ENCODE data around the gene CIAO2B. TPM values are rescaled to one million over a fixed set of nuclear protein-coding genes. Genes with fewer than 3 reads are reported as not detected.
A peak's percentile ranks its signal among the peaks of the same experiment; 100 is the strongest.
"Not testable (repeated sequence)": the region's sequence is repeated elsewhere in the genome, so short reads cannot be mapped to it uniquely, and the experiment has no call there.

Gene CIAO2B
- total RNA-seq, 2 experiments from 2014 or later, result 115 to 126 TPM

DNA sequence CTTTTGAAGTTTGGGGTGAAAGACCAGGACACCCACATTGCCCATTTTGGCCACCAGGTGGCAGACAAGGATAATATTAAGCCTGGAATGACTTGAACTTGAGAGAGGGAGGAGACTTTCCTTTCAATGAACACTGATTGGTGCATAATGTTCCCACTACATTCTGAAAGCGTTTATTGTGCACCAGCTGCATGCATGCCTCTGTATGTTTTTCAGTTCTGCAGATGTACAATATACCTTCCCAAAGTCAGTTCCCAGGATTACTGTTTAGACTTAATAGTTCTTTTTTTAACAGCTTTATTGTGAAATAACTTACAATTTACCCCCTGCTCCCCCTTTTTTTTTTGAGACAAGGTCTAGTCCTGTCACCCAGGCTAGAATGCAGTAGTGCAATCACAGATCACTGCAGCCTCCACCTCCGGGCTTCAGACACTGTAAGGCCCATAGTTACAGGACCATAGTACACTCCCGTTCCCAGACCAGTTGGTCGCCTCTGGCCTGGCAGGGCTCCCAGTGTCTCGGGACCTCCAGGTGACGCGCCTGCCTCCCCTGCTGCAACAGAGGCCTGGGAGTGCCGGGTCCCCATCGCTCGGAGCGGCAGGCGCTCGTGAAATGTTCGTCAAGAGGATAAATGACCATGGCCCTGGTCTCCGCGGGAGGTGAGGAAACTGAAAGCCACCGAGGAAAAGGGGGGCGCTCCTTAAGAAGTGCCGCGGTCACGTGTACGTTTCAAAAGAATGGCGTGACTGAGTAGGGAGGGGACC lies 13.3 kb upstream of the CIAO2B start:
- H3K27me3 Mint-ChIP-seq (ENCODE audit: low read depth), result peaks cover 36% of the 10 kb centered on the region
- peaks cover 23% of the 10 kb centered on the region for H3K4me1 Mint-ChIP-seq (ENCODE audit: low read depth)
- peaks cover 12% of the 10 kb centered on the region for H3K36me3 Mint-ChIP-seq (ENCODE audit: low read depth)
- peak; percentile 90 for ATAC-seq
- H3K9me3 Mint-ChIP-seq (ENCODE audit: insufficient read depth), result peaks cover 7% of the 10 kb centered on the region
- H3K27ac Mint-ChIP-seq, result no peak overlapping the region
- peak; percentile 91 for DNase-seq
- ChIA-PET POLR2A (interaction anchor here (0.5 kb wide), 1 partner anchor 245 kb away, joined by 4 read pairs; no protein-coding TSS in a partner anchor), CTCF (interaction anchor here (0.7 to 2.1 kb wide), 16 partner anchors 11 to 297 kb away, joined by 3 to 10 read pairs (median 4); partner anchors contain the start of gene CES3)
- H3K4me3 Mint-ChIP-seq, result peak overlapping the region; percentile 81

DNA sequence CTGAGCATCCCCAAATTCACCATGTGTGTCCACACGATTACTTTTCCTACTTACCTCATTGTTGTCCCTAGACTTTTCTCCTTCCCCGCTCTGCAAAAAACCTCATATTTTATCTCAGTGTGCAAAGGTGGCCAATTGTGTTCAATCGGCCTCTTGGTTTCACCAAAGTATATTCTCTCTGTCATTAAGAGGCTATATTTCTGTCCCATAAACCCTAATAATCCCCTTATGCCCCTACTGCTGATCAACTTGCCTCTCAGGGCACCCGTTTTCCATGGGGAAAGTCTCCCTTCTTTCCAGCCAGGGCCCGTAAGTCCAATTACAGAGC lies 12.7 kb upstream of the CIAO2B start:
- Mint-ChIP-seq H3K27ac (no peak overlapping the region), H3K27me3 (ENCODE audit: low read depth) (peaks cover 35% of the 10 kb centered on the region), H3K9me3 (ENCODE audit: insufficient read depth) (peaks cover 7% of the 10 kb centered on the region), H3K4me1 (ENCODE audit: low read depth) (peaks cover 23% of the 10 kb centered on the region), H3K4me3 (peak overlapping the region; percentile 81), H3K36me3 (ENCODE audit: low read depth) (peaks cover 16% of the 10 kb centered on the region)
- ChIA-PET CTCF (interaction anchor here (0.9 to 2.1 kb wide), 13 partner anchors 12 to 214 kb away, joined by 3 to 10 read pairs (median 4); partner anchors contain the start of gene CES3), POLR2A (no interaction called here)
- ATAC-seq, result no peak
- DNase-seq, result no peak

DNA sequence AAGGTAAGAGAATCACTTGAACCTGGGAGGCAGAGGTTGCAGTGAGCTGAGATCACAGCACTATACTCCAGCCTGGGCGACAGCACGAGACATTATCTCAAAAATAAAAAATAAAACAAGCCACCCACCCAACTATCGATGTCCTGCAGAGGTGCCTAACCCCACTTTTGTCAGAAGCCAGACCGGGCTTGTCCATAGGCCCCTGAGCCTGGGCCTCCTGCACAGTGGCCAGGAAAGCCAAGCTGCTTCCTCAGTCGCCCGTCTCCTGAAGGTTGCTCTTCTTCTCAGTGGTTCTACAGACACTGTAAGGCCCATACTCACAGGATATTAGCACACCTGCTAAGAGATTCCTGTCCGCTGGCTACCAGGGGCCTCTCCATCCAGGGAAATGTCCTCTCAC lies 12.3 kb upstream of the CIAO2B start:
- ChIA-PET POLR2A (no interaction called here), CTCF (interaction anchor here (0.9 to 2.1 kb wide), 3 partner anchors 15 to 209 kb away, joined by 3 to 10 read pairs (median 10); partner anchors contain the start of gene CES3)
- Mint-ChIP-seq H3K27ac (no peak overlapping the region), H3K36me3 (ENCODE audit: low read depth) (peaks cover 19% of the 10 kb centered on the region), H3K4me3 (no peak overlapping the region), H3K27me3 (ENCODE audit: low read depth) (peaks cover 31% of the 10 kb centered on the region), H3K4me1 (ENCODE audit: low read depth) (peaks cover 23% of the 10 kb centered on the region), H3K9me3 (ENCODE audit: insufficient read depth) (peaks cover 4% of the 10 kb centered on the region)
- DNase-seq (no peak), ATAC-seq (no peak)

DNA sequence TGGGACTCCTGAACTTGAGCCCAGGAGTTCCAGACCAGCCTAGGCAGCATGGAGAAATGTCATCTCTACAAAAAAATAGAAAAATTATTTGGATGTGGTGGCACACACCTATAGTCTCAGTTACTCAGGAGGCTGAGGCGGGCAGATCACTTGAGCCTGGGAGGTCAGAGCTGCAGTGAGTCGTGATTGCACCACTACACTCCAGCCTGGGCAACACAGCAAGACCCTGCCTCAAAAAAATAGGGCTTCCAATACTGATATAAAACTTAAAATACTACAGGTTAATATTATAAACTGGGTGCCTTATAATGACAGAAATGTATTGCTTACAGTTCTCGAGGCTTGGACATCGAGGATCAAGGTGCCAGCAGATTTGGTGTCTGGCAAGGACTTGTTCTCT lies 11.7 kb upstream of the CIAO2B start:
- H3K9me3 Mint-ChIP-seq (ENCODE audit: insufficient read depth), result no peaks in the 10 kb centered on the region
- peaks cover 25% of the 10 kb centered on the region for H3K27me3 Mint-ChIP-seq (ENCODE audit: low read depth)
- no peak overlapping the region for H3K4me3 Mint-ChIP-seq
- H3K27ac Mint-ChIP-seq, result no peak overlapping the region
- ChIA-PET POLR2A (no interaction called here), CTCF (interaction anchor here (1.4 to 2.1 kb wide), 2 partner anchors 8 to 209 kb away, joined by 7 to 10 read pairs; no protein-coding TSS in a partner anchor)
- no peak for DNase-seq
- H3K4me1 Mint-ChIP-seq (ENCODE audit: low read depth), result peaks cover 23% of the 10 kb centered on the region
- H3K36me3 Mint-ChIP-seq (ENCODE audit: low read depth), result peaks cover 23% of the 10 kb centered on the region
- no peak for ATAC-seq

DNA sequence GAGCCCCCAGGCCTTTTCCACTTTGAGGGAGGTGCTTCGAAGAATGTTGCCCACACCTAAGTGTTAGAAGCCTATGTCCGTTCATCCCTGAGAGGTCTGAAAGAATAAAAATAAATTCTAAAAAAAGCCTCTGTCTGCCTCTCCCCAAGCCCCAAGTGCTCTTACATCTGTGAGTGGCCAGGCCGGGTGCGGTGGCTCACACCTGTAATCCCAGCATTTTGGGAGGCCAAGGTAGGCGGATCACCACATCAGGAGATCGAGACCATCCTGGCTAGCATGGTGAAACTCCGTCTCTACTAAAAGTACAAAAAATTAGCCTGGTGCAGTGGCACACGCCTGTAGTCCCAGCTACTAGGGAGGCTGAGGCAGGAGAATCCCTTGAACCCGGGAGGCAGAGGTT lies 10.8 kb upstream of the CIAO2B start:
- not testable (repeated sequence) for DNase-seq; H3K27ac Mint-ChIP-seq; H3K9me3 Mint-ChIP-seq (ENCODE audit: insufficient read depth); H3K4me3 Mint-ChIP-seq; ATAC-seq
- H3K36me3 Mint-ChIP-seq (ENCODE audit: low read depth), result peaks cover 20% of the 10 kb centered on the region
- peaks cover 20% of the 10 kb centered on the region for H3K27me3 Mint-ChIP-seq (ENCODE audit: low read depth)
- ChIA-PET POLR2A (interaction anchor here (1.8 kb wide), 1 partner anchor 11 kb away, joined by 8 read pairs; the partner anchor contains the start of gene CIAO2B), CTCF (interaction anchor here (0.6 to 1.7 kb wide), 3 partner anchors 9 to 240 kb away, joined by 3 to 7 read pairs (median 5); no protein-coding TSS in a partner anchor)
- peaks cover 19% of the 10 kb centered on the region for H3K4me1 Mint-ChIP-seq (ENCODE audit: low read depth)

DNA sequence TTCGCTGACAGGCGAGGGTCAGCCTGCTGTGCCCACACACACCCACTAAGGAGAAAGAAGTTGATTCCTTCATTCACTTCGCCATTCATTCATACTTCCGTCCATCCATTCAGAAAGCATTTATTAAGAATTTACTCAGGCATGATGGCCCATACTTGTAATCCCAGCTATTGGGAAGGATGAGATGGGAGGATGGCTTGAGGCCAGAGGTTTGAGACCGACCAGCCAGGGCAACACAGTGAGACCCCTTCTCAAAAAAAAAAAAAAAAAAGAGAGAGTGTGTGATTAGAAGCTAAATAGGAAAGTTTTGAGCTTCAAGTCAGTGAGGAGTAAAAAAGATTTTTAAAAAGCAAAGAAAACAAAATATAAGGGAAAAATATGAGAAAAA lies 9.8 kb upstream of the CIAO2B start:
- CTCF ChIA-PET, result interaction anchor here (0.9 to 1.7 kb wide), 4 partner anchors 10 to 241 kb away, joined by 3 to 5 read pairs (median 4); partner anchors contain the start of gene CIAO2B
- H3K27ac Mint-ChIP-seq, result no peak overlapping the region

DNA sequence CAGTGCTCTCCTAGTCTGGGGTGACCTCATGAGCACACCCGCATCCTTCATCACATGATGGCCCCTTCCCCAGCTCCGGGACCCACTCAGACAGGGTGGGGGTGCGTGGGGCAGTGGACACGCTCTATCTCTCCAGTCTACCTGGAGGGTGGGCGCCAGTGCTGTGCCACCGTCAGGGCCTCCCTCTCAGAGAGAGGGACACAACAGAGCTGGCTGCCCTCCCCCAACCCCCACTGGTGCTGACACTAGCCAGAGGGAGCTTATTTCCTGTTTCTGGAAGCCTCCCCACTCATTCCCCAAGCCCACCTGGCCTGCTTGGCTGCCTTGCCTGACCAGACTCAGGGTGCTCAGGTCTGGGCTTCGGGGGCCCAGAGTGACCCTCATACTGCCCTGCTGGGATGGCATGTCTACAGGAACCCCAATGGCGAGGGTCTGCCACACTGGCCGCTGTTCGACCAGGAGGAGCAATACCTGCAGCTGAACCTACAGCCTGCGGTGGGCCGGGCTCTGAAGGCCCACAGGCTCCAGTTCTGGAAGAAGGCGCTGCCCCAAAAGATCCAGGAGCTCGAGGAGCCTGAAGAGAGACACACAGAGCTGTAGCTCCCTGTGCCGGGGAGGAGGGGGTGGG lies 9.3 kb upstream of the CIAO2B start:
- no peaks in the 10 kb centered on the region for H3K9me3 Mint-ChIP-seq (ENCODE audit: insufficient read depth)
- ChIA-PET CTCF (interaction anchor here (0.9 to 1.7 kb wide), 4 partner anchors 9 to 242 kb away, joined by 3 to 5 read pairs (median 4); partner anchors contain the start of gene CIAO2B), POLR2A (interaction anchor here (1.8 kb wide), 1 partner anchor 9 kb away, joined by 8 read pairs; the partner anchor contains the start of gene CIAO2B)
- H3K27me3 Mint-ChIP-seq (ENCODE audit: low read depth), result peaks cover 6% of the 10 kb centered on the region
- H3K4me3 Mint-ChIP-seq, result no peak overlapping the region
- ATAC-seq, result no peak
- H3K27ac Mint-ChIP-seq, result no peak overlapping the region
- H3K36me3 Mint-ChIP-seq (ENCODE audit: low read depth), result peaks cover 20% of the 10 kb centered on the region
- peaks cover 15% of the 10 kb centered on the region for H3K4me1 Mint-ChIP-seq (ENCODE audit: low read depth)
- DNase-seq, result no peak

More for the DNA sequence above, 9.8 kb upstream of the CIAO2B start:
- H3K4me1 Mint-ChIP-seq (ENCODE audit: low read depth), result peaks cover 17% of the 10 kb centered on the region
- no peak overlapping the region for H3K4me3 Mint-ChIP-seq
- H3K9me3 Mint-ChIP-seq (ENCODE audit: insufficient read depth), result no peaks in the 10 kb centered on the region
- DNase-seq, result no peak
- peaks cover 11% of the 10 kb centered on the region for H3K27me3 Mint-ChIP-seq (ENCODE audit: low read depth)
- POLR2A ChIA-PET, result interaction anchor here (1.8 kb wide), 1 partner anchor 10 kb away, joined by 8 read pairs; the partner anchor contains the start of gene CIAO2B
- ATAC-seq, result no peak
- H3K36me3 Mint-ChIP-seq (ENCODE audit: low read depth), result peaks cover 20% of the 10 kb centered on the region

DNA sequence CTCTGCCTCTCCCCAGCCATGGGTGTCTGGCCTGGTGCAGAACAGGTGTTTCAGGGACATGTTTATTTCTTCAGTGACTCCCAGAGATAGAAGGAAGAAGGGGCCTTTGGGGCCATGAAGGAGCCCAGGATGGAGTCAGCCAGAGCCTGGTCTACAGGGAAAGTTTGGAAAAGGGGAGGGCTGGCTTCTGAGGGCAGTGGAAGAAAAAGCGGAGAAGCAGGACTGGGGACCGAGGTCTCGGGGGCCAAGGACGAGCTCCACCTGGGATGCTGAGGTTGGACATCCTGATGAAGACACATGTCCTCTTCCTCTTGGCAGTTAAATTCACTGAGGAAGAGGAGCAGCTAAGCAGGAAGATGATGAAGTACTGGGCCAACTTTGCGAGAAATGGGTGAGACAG lies 8.8 kb upstream of the CIAO2B start:
- ATAC-seq, result no peak
- H3K4me3 Mint-ChIP-seq, result no peak overlapping the region
- H3K4me1 Mint-ChIP-seq (ENCODE audit: low read depth), result peaks cover 9% of the 10 kb centered on the region
- no peaks in the 10 kb centered on the region for H3K27me3 Mint-ChIP-seq (ENCODE audit: low read depth)
- ChIA-PET CTCF (interaction anchor here (1.5 kb wide), 1 partner anchor 212 kb away, joined by 4 read pairs; no protein-coding TSS in a partner anchor), POLR2A (no interaction called here)
- H3K9me3 Mint-ChIP-seq (ENCODE audit: insufficient read depth), result no peaks in the 10 kb centered on the region
- DNase-seq, result no peak
- H3K27ac Mint-ChIP-seq, result peak overlapping the region; percentile 11
- H3K36me3 Mint-ChIP-seq (ENCODE audit: low read depth), result peaks cover 20% of the 10 kb centered on the region

DNA sequence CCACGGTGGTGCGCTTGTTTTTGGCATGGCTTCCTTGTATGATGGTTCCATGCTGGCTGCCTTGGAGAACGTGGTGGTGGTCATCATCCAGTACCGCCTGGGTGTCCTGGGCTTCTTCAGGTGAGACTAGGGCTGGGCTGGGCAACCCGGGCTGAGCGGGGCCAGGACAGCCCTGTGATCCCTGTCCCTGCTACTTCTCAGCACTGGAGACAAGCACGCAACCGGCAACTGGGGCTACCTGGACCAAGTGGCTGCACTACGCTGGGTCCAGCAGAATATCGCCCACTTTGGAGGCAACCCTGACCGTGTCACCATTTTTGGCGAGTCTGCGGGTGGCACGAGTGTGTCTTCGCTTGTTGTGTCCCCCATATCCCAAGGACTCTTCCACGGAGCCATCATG lies 6.0 kb upstream of the CIAO2B start:
- ATAC-seq (no peak), DNase-seq (no peak)
- Mint-ChIP-seq H3K27me3 (ENCODE audit: low read depth) (no peaks in the 10 kb centered on the region), H3K27ac (no peak overlapping the region), H3K4me3 (no peak overlapping the region), H3K4me1 (ENCODE audit: low read depth) (peaks cover 23% of the 10 kb centered on the region), H3K36me3 (ENCODE audit: low read depth) (peaks cover 30% of the 10 kb centered on the region), H3K9me3 (ENCODE audit: insufficient read depth) (no peaks in the 10 kb centered on the region)
- POLR2A ChIA-PET, result no interaction called here
- CTCF ChIA-PET, result no interaction called here

DNA sequence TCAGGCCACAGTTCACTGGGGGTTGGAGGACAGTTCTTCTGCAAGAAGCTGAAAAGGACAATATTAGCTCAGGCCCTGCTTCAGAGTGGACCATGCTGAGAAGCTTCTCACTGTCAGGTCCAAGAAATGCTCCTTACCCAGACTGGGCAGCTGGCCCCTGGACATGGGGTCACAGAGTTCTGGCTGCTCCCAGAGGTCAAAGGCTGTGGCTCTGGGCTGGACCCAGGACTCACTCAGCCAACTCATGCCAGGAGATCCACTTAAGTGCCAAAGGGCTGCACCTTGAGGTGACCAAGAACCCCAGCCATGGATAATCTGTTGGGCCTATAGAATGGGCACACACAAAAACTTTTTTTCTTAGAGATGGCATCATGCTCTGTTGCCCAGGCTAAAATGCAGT lies 5.2 kb upstream of the CIAO2B start:
- H3K4me1 Mint-ChIP-seq (ENCODE audit: low read depth), result peaks cover 26% of the 10 kb centered on the region

DNA sequence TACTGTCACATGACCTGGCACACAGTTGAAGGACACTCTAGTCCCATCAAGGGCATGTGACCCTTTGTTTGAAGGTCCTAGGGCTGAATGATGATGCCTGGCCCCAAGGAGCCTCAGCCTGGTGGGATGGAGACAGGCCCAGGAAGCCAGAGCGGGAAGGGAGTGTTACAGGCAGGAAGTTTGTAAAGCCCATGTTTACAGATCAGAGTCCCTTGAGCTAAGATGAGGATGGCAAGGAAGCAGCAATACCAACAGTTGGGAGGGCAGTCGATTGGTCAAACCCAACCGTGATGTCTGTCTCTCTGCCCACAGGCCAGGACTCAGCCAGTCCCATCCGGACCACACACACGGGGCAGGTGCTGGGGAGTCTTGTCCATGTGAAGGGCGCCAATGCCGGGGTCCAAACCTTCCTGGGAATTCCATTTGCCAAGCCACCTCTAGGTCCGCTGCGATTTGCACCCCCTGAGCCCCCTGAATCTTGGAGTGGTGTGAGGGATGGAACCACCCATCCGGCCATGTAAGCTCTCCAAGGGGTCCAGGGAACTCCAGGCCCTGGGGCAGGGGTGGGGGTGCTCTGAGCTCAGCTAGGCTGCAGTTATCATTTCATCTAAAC lies 3.6 kb upstream of the CIAO2B start:
- CTCF ChIA-PET, result interaction anchor here (1.0 to 1.3 kb wide), 4 partner anchors 9 to 199 kb away, joined by 3 to 4 read pairs (median 3); no protein-coding TSS in a partner anchor
- Mint-ChIP-seq H3K4me3 (no peak overlapping the region), H3K9me3 (ENCODE audit: insufficient read depth) (no peaks in the 10 kb centered on the region), H3K27ac (peak overlapping the region; percentile 23), H3K4me1 (ENCODE audit: low read depth) (peaks cover 40% of the 10 kb centered on the region), H3K27me3 (ENCODE audit: low read depth) (no peaks in the 10 kb centered on the region), H3K36me3 (ENCODE audit: low read depth) (peaks cover 44% of the 10 kb centered on the region)
- POLR2A ChIA-PET, result interaction anchor here (0.8 kb wide), 1 partner anchor 35 kb away, joined by 3 read pairs; no protein-coding TSS in a partner anchor
- ATAC-seq, result no peak
- DNase-seq, result no peak

More for the DNA sequence above, 5.2 kb upstream of the CIAO2B start:
- no peak overlapping the region for H3K27ac Mint-ChIP-seq
- ChIA-PET POLR2A (no interaction called here), CTCF (no interaction called here)
- H3K27me3 Mint-ChIP-seq (ENCODE audit: low read depth), result no peaks in the 10 kb centered on the region
- H3K4me3 Mint-ChIP-seq, result no peak overlapping the region
- peaks cover 33% of the 10 kb centered on the region for H3K36me3 Mint-ChIP-seq (ENCODE audit: low read depth)
- DNase-seq (no peak), ATAC-seq (no peak)
- no peaks in the 10 kb centered on the region for H3K9me3 Mint-ChIP-seq (ENCODE audit: insufficient read depth)

Data from activated CD8-positive, alpha-beta T cell treated with anti-CD3 and anti-CD28 coated beads, Interleukin-2, amount 10 ng/mL, durations not matched to agents 7 days and 5 days (primary cell).